Stimulated activated CD8-positive, alpha-beta memory T cell treated with anti-CD3 and anti-CD28 coated beads, Interleukin-4, amount 100 ng/mL, for 48 hours (primary cell): ENCODE data around the gene KRTAP15-1.

ENCODE experiments used
- DNase-seq: peaks from one replicate; pipeline ENCODE4 v3.0.0-alpha.2; 2020

KRTAP15-1 gene

DNA sequence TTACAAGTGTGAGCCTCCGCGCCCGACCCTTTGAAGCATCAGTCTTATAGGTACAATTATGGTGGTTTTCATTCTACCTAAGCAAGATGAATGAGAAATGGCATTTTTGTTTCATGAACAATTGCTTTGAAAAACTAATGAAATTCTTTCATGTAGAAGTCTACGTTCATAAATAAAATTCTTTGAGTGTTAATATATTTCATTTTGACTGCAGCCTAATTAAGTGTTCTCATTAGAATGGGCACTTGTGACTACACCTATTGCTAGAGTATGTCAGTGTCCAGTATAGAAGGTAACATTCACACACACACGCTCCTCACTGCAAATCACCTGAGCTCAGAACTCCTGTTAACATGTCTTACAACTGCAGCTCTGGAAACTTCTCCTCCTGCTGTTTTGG is at the start of gene KRTAP15-1:
Gene KRTAP15-1 (plus strand): TSS at position 301 of the 400 bp plus-strand sequence. CDS start 53 bp downstream, at position 354.
- DNase-seq: no peak

DNA sequence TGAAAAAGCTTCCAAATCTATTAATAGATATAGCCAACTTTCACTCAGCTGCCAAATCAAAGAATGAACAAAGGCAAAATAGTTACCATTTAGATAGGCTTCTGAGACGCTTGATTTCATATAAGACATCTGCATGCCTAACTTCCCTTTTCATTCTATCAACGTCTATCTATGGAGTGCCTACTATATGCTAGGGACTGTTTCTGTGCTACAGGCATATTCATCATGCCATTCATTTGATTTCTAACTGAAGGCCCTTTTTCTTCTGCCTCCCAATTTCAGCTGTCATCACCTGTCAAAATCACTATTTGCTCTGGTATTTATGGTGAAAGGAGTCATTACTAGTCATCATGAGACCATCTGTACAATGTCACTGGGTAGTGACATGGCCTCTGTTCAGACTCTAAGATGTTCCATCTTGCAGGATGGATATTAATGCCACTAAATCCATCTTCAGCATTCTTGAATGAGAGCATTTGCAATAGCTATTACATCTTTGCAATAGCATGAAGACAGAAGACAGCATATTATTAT is 48.5 kb upstream of the KRTAP15-1 start:
- DNase-seq: no peak

GRCh38 chr21:30395731-30396130 is 44.3 kb upstream of the KRTAP15-1 start, which contains the start of gene KRTAP13-1:
Gene KRTAP13-1, plus strand, starts transcription at chr21:30396031. Its CDS starts 56 bp downstream, at chr21:30396087.
- no peak for DNase-seq

DNA sequence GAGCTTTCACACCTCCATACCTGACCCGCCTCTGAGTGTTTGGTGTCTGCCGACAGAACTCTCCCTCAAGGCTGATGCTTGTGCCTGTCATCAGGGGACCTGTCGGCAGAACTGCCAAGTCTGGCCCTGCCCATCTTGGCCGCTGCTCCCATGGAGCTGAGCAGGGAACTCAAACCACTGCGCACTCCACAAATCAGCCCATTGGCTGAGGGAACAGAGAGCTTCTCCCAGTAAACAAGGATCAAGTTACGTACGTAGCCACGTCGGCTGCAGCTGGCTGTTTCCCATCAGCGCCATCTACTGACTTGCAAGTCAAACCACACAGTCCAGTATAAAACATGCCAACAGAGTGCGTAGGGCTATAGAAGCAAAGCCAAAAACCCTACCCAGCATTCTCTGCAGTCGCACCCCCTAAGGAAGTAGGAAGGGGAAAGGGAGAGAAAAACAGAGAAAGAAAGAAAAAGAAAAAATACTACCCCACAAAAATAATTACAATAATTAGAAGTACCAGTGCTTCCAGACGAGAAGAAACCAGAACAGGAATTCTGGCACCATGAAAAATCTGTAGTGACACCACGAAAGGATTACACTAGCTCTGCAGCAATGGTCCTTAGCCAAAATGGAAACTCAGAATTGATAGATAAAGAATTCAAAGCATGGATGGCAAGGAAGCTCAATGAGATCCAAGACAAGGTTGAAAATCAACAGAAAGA is 31.1 kb upstream of the KRTAP15-1 start:
- DNase-seq: peak; percentile 24

- no peak for DNase-seq
Observed at GRCh38 chr21:30415993-30416392, 24.1 kb upstream of the KRTAP15-1 start.

GRCh38 chr21:30425826-30426225 is 14.2 kb upstream of the KRTAP15-1 start, which contains the start of gene KRTAP13-3:
Gene KRTAP13-3, minus strand, starts transcription at chr21:30425926. Its CDS starts 14 bp downstream, at chr21:30425912.
- no peak for DNase-seq

DNA sequence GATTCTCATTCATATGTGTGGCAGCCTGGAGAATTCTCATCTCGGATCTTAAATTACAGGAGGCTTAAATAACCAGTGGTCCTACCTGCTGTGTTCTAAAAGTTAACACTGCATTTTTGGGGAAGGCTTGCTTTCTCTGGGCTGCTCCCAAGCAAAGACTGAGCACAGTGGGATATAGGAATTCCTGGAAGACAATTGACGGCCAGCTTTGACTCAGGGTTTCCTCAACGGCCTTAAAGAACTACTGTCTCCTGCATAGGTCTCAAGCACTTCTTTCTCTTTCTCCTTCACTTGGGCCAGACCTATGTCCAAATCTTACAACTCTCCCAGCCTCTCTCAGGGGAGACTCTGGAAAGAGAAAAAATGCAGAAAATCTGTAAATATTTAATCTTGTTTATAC is 13.3 kb upstream of the KRTAP15-1 start:
- no peak for DNase-seq

- no peak for DNase-seq
Observed at GRCh38 chr21:30430170-30430655, 9.9 kb upstream of the KRTAP15-1 start, which contains the start of gene KRTAP13-4. Gene KRTAP13-4, plus strand, starts transcription at chr21:30430220. Its CDS starts 56 bp downstream, at chr21:30430276.

DNA sequence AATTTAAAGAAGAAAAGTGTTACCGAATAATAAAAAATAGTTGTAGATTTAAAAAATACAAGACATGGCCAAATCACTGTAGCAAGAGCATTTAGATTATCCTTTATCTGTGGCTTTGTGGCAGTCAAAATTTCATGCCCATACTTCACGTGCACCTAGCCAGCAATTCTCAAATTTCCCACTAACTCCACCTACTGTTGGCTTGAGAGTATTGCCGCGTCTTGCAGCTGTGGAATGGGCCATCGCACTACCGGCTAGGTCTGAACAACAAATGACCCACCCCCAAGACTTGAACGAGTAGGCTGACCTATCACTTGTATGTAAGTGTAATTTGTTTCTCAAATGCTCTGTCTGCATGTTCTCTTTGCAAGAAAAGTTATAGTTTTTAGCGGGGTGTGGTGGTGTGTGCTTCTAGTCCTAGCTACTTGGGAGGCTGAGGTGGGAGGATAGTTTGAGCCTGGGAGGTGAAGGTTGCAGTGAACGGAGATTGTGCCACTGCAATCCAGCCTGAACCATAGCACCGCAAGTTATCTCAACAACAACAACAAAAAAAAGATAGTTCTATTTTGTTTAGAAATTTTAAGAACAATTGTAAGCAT is 5.9 kb upstream of the KRTAP15-1 start:
- DNase-seq: peak; percentile 29

GRCh38 chr21:30437010-30437565 is 3.0 kb upstream of the KRTAP15-1 start:
- no peak for DNase-seq

DNA sequence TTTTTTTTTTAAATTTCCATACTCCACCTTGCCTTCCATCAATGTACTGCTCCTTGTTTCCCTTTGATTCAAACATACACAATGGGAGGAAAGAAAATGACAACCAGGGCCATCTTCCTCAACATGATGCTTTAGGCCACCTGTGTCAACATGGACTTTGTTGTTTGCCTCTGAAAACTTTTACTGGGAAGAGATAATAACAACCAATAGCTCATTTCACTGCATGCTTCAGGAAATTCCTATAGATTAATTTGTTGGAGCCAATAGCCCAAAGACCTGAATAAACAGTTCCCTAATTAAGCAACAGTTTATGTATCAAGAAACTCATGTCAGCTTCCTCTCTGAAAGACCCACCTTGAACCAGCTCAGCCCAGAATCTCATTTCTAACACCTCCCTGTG is 3.2 kb downstream of the KRTAP15-1 start:
- DNase-seq: no peak

DNA sequence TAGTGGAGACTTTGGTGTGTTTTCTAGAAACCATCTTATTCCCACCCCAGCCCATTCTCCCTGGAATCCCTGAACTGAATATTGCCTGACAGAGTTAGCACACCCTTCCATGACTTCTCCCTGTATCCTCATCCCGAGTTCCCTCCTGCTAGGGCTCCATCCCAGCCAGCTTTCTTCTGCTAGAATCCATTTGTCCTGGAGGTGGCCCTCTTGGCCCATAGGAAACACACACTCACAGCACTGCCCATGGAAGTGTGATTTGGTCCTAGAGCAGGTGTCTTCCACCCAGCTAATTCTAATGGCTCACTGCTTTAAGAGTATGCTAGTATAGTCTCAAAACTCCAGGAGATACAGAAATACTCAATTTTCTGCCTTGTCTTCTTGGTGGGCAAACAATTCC is 4.1 kb downstream of the KRTAP15-1 start:
- DNase-seq: no peak

GRCh38 chr21:30447056-30447455 is 7.0 kb downstream of the KRTAP15-1 start:
- DNase-seq: no peak

GRCh38 chr21:30448514-30448913 is 8.4 kb downstream of the KRTAP15-1 start:
- no peak for DNase-seq

DNA sequence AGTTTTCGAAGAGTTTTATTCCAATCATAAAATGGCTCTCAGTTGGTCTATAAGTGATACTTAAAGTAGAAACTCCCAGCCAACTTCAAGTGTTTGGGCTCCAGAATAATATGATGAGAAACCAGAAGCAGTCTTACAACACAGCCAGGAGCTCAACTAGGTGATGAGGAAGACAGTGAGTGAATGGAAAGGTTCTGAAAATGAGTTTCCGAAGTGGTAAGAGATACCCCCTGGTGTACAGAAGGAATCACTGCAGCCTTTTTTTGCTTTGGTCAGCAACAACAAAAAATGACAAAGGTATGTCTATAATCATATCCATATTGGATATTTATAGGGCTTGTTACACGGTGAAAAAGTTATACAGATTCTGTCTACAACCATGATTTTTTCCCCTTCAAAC is 23.6 kb downstream of the KRTAP15-1 start:
- DNase-seq: no peak

DNA sequence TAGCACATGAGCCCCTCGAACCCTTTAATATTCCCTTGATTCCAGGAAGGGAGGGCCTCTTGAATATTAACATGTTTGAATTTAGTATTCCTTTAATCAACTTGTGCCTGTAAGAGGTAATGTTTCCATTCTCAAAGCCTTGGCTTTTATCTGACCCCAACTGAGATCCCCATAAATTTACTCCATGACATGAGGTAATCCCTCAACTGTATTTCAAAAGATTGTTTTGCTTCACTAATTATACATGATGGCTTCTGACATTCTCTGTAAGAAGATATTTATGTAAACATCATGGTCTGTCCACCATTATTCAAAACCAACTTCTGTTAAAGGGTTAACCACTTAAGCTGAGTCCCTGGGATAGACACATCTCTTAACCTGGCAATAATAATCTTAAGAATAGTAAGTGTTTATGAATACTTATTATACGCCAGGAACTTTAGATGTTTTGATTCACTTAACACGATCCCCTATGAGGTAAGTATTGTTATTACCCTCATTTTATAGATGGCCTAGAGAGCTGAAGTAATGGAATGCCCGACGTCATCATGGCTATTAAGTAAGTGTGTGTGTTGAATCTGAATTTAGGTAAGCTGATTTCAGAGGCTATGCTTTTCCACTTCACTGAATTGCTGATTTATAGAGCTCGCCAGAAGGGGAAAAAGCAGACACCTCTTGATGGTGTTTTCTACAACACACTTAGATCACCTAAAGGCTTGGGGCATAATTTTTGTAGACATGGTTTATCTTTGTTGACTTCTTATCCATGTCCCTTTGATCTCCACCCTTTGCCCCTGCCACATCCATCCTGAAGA is 29.0 kb downstream of the KRTAP15-1 start:
- DNase-seq: no peak

DNA sequence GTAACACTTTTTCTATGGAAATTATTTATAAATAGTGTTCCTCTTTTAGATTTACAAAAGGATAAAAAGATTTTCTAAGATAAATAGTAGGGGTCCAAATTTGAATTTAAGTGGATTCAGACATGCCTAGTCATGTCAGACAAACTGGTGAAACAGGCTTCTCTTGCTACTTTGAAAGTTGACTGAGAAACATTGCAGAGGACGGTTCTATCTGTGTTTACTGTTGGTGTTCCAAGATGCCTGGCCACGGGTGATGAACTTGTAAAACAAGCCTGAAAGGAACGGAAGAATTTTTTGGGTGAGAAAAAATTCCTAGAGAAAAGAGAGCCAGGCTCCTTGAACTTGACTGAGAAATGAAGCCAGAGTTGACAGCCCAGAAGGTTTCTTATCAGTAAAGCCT is 37.9 kb downstream of the KRTAP15-1 start:
- no peak for DNase-seq

GRCh38 chr21:30479259-30479658 is 39.2 kb downstream of the KRTAP15-1 start:
- no peak for DNase-seq

- DNase-seq: no peak
Observed at GRCh38 chr21:30480145-30480544, 40.1 kb downstream of the KRTAP15-1 start, which contains the start of gene KRTAP19-1. Gene KRTAP19-1, minus strand, starts transcription at chr21:30480367. Its CDS starts 50 bp downstream, at chr21:30480317.

DNA sequence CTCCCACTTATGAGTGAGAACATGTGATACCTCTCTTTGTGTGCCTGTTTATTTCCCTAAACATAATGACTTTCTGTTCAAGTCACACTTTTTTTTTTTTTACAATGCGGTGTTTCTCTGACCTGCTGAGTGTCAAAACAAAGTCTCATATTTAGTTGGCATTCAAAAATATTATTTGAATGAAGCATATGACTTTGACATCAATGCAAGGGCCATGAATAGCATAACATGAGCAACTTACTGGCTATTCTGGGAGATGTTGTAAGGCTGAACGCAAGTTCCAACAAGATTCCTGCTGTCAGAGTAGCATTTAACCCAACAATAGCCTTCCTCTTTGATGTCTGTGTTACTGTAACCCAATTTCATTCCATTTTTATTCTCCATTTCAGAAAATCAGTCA is 42.1 kb downstream of the KRTAP15-1 start:
- no peak for DNase-seq

- no peak for DNase-seq
Observed at GRCh38 chr21:30486180-30486579, 46.1 kb downstream of the KRTAP15-1 start.

DNA sequence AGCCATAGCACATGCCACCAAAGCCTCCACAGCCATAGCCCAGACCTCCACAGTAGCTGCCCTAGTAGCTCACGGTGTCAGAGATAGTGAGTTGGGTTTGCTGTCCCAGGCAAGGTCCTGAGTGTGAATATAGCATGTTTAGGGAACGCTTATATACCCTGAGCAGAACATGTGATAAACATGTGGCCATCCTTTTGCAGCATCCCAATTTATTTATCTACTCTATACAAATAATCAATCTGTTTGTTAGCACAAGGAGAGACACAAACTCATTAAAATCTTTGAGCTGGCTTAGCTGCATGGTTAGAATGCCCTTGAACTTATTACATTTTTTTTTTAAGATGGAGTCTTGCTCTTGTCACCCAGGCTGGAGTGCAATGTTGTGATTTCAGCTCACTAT is 47.3 kb downstream of the KRTAP15-1 start, which contains the start of gene KRTAP19-2:
Gene KRTAP19-2 (minus strand): TSS at position 101 of the 400 bp plus-strand sequence. CDS start 88 bp downstream, at position 13.
- DNase-seq: no peak
